NCI-H460 (cell line): Measurements from ENCODE around the gene CHST9. TPM values are rescaled to one million over a fixed set of nuclear protein-coding genes. Genes with fewer than 3 reads are reported as not detected.
"Not testable (repeated sequence)": the region's sequence is repeated elsewhere in the genome, so short reads cannot be mapped to it uniquely, and the experiment has no call there.

Source experiments
- DNase-seq: peaks from one replicate; pipeline ENCODE4 v3.0.0-alpha.2; 2016; ENCODE audit warnings: low read depth; ENCODE audit errors: extremely low read depth
- polyA plus RNA-seq: library from polyadenylated mRNA; depleted of rRNA; stranded (reverse); fragments of >200 nt; gene quantifications from 2 replicates; pipeline ENCODE4 v1.2.3, GENCODE V29; 2014; cell fraction: nucleus; rRNA removed
- total RNA-seq: library from RNA; depleted of rRNA; stranded (reverse); fragments of >200 nt; shearing (Covaris generic); gene quantifications from 2 replicates; pipeline ENCODE4 v1.2.3, GENCODE V29; 2014; rRNA removed

The CHST9 gene
- not detected in 2 replicates for total RNA-seq
- polyA plus RNA-seq = not detected in 2 replicates

GRCh38 chr18:27185025-27185763, at the start of gene CHST9:
Gene CHST9, minus strand, starts transcription at chr18:27185308. Its CDS starts 42,499 bp downstream, at chr18:27142809.
- DNase-seq = no peak

- not testable (repeated sequence) for DNase-seq
Measured at GRCh38 chr18:27232355-27232754, 47.2 kb upstream of the CHST9 start.

- not testable (repeated sequence) for DNase-seq
Measured at GRCh38 chr18:27231671-27232070, 46.6 kb upstream of the CHST9 start.

- DNase-seq = not testable (repeated sequence)
Measured at GRCh38 chr18:27231221-27231620, 46.1 kb upstream of the CHST9 start.

GRCh38 chr18:27227721-27228120, 42.6 kb upstream of the CHST9 start:
- DNase-seq = no peak

- no peak for DNase-seq
Measured at GRCh38 chr18:27226556-27227075, 41.5 kb upstream of the CHST9 start.

GRCh38 chr18:27225947-27226481, 40.9 kb upstream of the CHST9 start:
- no peak for DNase-seq

- DNase-seq = no peak
Measured at GRCh38 chr18:27223526-27224291, 38.6 kb upstream of the CHST9 start.

GRCh38 chr18:27214831-27215230, 29.7 kb upstream of the CHST9 start:
- DNase-seq = no peak

GRCh38 chr18:27213123-27213717, 28.1 kb upstream of the CHST9 start:
- no peak for DNase-seq

GRCh38 chr18:27211569-27211968, 26.5 kb upstream of the CHST9 start:
- DNase-seq = no peak

GRCh38 chr18:27206411-27206810, 21.3 kb upstream of the CHST9 start:
- DNase-seq = no peak

- no peak for DNase-seq
Measured at GRCh38 chr18:27202741-27203140, 17.6 kb upstream of the CHST9 start.

GRCh38 chr18:27198036-27198435, 12.9 kb upstream of the CHST9 start:
- DNase-seq = no peak

GRCh38 chr18:27188309-27188708, 3.2 kb upstream of the CHST9 start:
- no peak for DNase-seq

- no peak for DNase-seq
Measured at GRCh38 chr18:27185897-27186296, 789 bp upstream of the CHST9 start.

GRCh38 chr18:27184115-27185024, 738 bp downstream of the CHST9 start:
- no peak for DNase-seq

- no peak for DNase-seq
Measured at GRCh38 chr18:27181726-27182125, 3.4 kb downstream of the CHST9 start.

- DNase-seq = no peak
Measured at GRCh38 chr18:27178424-27178823, 6.7 kb downstream of the CHST9 start.

GRCh38 chr18:27175914-27176313, 9.2 kb downstream of the CHST9 start:
- DNase-seq = no peak
